Liver (tissue), 9 donors: Measurements from ENCODE around the gene CAVIN1. TPM values are rescaled to one million over a fixed set of nuclear protein-coding genes. Genes with fewer than 3 reads are reported as not detected.
A peak's percentile ranks its signal among the peaks of the same experiment; 100 is the strongest.

Source experiments
- DNase-seq: peaks from one replicate; pipeline ENCODE4 v3.0.0-alpha.2; 2017; ENCODE audit warnings: low spot score
- H3K27ac ChIP-seq, 2 donors: one replicate each; pipeline ENCODE4 v1.7.0; 2013; ENCODE audit warnings: inconsistent platforms in 2 of 2, low read length in 2 of 2, control low read depth in 1 of 2, low read depth in 1 of 2, mild to moderate bottlenecking in 1 of 2
- H3K27me3 ChIP-seq, 4 donors: one replicate each; pipeline versions ENCODE4 v1.6.1 to v1.7.0; 2013; ENCODE audit warnings: low read length in 3 of 4, inconsistent platforms in 1 of 4, mild to moderate bottlenecking in 1 of 4, moderate library complexity in 1 of 4; ENCODE audit not compliant: control insufficient read depth in 4 of 4, insufficient read depth in 4 of 4
- H3K36me3 ChIP-seq, 4 donors: one replicate each; pipeline versions ENCODE4 v1.6.1 to v1.7.0; 2013; ENCODE audit warnings: low read length in 3 of 4, mild to moderate bottlenecking in 3 of 4, low read depth in 1 of 4, moderate library complexity in 1 of 4; ENCODE audit not compliant: control insufficient read depth in 4 of 4, insufficient read depth in 3 of 4
- H3K4me1 ChIP-seq, 4 donors: one replicate each; pipeline versions ENCODE4 v1.6.1 to v1.7.0; 2013; ENCODE audit warnings: low read length in 3 of 4, mild to moderate bottlenecking in 3 of 4, moderate library complexity in 1 of 4; ENCODE audit not compliant: control insufficient read depth in 4 of 4, insufficient read depth in 4 of 4
- H3K4me3 ChIP-seq, 3 donors: one replicate each; pipeline versions ENCODE4 v1.6.1 to v1.7.0; 2013; ENCODE audit warnings: low read length in 3 of 3, control low read depth in 1 of 3, low read depth in 1 of 3, mild to moderate bottlenecking in 1 of 3
- H3K9ac ChIP-seq, 2 donors: one replicate each; pipeline ENCODE4 v1.7.0; 2013; ENCODE audit warnings: low read length in 2 of 2, mild to moderate bottlenecking in 2 of 2, moderate library complexity in 2 of 2, control low read depth in 1 of 2, low read depth in 1 of 2
- H3K9me3 ChIP-seq, 4 donors: one replicate each; pipeline versions ENCODE4 v1.6.1 to v1.7.0; 2013; ENCODE audit warnings: low read length in 3 of 4; ENCODE audit not compliant: control insufficient read depth in 4 of 4
- ATF3 ChIP-seq: IDR thresholded peaks from 2 replicates; pipeline ENCODE4 v1.6.1; 2016; ENCODE audit warnings: antibody characterized with exemption
- CTCF ChIP-seq: fragments of 150-350 bp; IDR thresholded peaks from 2 replicates; pipeline ENCODE4 v1.5.1; 2017; ENCODE audit warnings: improper control_type of control experiment, low read depth, low read length; ENCODE audit not compliant: missing input control
- EGR1 ChIP-seq, 2 donors: IDR thresholded peaks; 2 replicates each; pipeline ENCODE4 v1.6.1; 2016 to 2018; ENCODE audit warnings: antibody characterized with exemption in 2 of 2, low read depth in 2 of 2
- FOXA1 ChIP-seq: IDR thresholded peaks from 2 replicates; pipeline ENCODE4 v1.6.1; 2016; ENCODE audit warnings: antibody characterized with exemption
- FOXA2 ChIP-seq: IDR thresholded peaks from 2 replicates; pipeline ENCODE4 v1.6.1; 2016; ENCODE audit warnings: antibody characterized with exemption
- GABPA ChIP-seq, 2 donors: IDR thresholded peaks in 1 of 2; conservative IDR thresholded peaks in 1 of 2; 2 replicates each; pipeline ENCODE4 v1.6.1; 2016; ENCODE audit warnings: antibody characterized with exemption in 2 of 2, mild to moderate bottlenecking in 1 of 2, moderate library complexity in 1 of 2
- HNF4A ChIP-seq, 2 donors: conservative IDR thresholded peaks; 2 replicates each; pipeline ENCODE4 v1.6.1; 2016; ENCODE audit warnings: antibody characterized with exemption in 2 of 2, mild to moderate bottlenecking in 2 of 2
- HNF4G ChIP-seq: IDR thresholded peaks from 2 replicates; pipeline ENCODE4 v1.6.1; 2016; ENCODE audit warnings: antibody characterized with exemption
- JUND ChIP-seq, 2 donors: IDR thresholded peaks; 2 replicates each; pipeline ENCODE4 v1.6.1; 2016; ENCODE audit warnings: antibody characterized with exemption in 2 of 2
- MAX ChIP-seq: IDR thresholded peaks from 2 replicates; pipeline ENCODE4 v1.6.1; 2016; ENCODE audit warnings: antibody characterized with exemption
- NR2F2 ChIP-seq: IDR thresholded peaks from 2 replicates; pipeline ENCODE4 v1.6.1; 2016; ENCODE audit warnings: antibody characterized with exemption
- RAD21 ChIP-seq, 2 donors: IDR thresholded peaks; 2 replicates each; pipeline ENCODE4 v1.6.1; 2016; ENCODE audit warnings: antibody characterized with exemption in 2 of 2, mild to moderate bottlenecking in 2 of 2
- RXRA ChIP-seq, 2 donors: IDR thresholded peaks; 2 replicates each; pipeline ENCODE4 v1.6.1; 2017 to 2018; ENCODE audit warnings: antibody characterized with exemption in 2 of 2, mild to moderate bottlenecking in 1 of 2
- SP1 ChIP-seq: IDR thresholded peaks from 2 replicates; pipeline ENCODE4 v1.6.1; 2018; ENCODE audit warnings: antibody characterized with exemption, mild to moderate bottlenecking
- TAF1 ChIP-seq: conservative IDR thresholded peaks from 2 replicates; pipeline ENCODE4 v1.6.1; 2016; ENCODE audit warnings: antibody characterized with exemption, mild to moderate bottlenecking
- YY1 ChIP-seq: IDR thresholded peaks from 2 replicates; pipeline ENCODE4 v1.6.1; 2016; ENCODE audit warnings: antibody characterized with exemption, mild to moderate bottlenecking
- ZBTB33 ChIP-seq: IDR thresholded peaks from 2 replicates; pipeline ENCODE4 v1.6.1; 2016; ENCODE audit warnings: antibody characterized with exemption
- WGBS: extraction: QIAGEN DNeasy Blood & Tissue Kit; methylation state at CpG from one replicate; pipeline ENCODE4 v1.1.7; 2013; 5-methylcytosine and 5-hydroxymethylcytosine counted together
- polyA plus RNA-seq, 2 donors: library from polyadenylated mRNA; stranded (reverse) in 1 of 2; unstranded in 1 of 2; fragments of 200-250 nt in 1 of 2; fragments of >200 nt in 1 of 2; fragmentation: Nextera tagmentation in 1 of 2; extraction: Ambion mirVana in 1 of 2; gene quantifications; one replicate each; pipeline versions ENCODE4 v1.2.1 to v1.2.3, GENCODE V29; 2013 to 2015
- total RNA-seq, 2 donors: library from RNA; depleted of rRNA; stranded (reverse); fragments of >200 nt; gene quantifications; one replicate each; pipeline ENCODE4 v1.2.3, GENCODE V29; 2014
- TF ChIP-seq, protein P1 (sequence below): IDR thresholded peaks from 2 replicates; pipeline ENCODE4 v1.6.1; 2016; ENCODE audit warnings: antibody characterized with exemption, mild to moderate bottlenecking
- donor health status: healthy.
- donor health status: healthy.
- donor health status: healthy.
- donor health status: healthy.
- donor health status: healthy.

The CAVIN1 gene
- total and polyA plus RNA-seq, 4 donors = 6.5 to 27.0 (median 14.4) TPM

GRCh38 chr17:42363767-42364585, 59.1 kb downstream of the CAVIN1 start:
- H3K36me3 ChIP-seq = peaks cover 0 to 3% (median 0%) of the 10 kb centered on the region in 4 donors
- DNase-seq = no peak
- H3K9me3 ChIP-seq = no peaks in the 10 kb centered on the region
- H3K9ac ChIP-seq = no peak overlapping the region
- H3K27me3 ChIP-seq = no peaks in the 10 kb centered on the region
- 80% methylated on average over 7 of the region's 7 CpGs for WGBS
- H3K4me1 ChIP-seq = peaks cover 16 to 44% (median 37%) of the 10 kb centered on the region in 4 donors
- no peak overlapping the region for H3K4me3 ChIP-seq
- no peak overlapping the region for H3K27ac ChIP-seq
- peak in 1 of 2 donors; percentile 6 for TF ChIP-seq HNF4A (conservative IDR thresholded peaks at IDR 0.05)
- TF ChIP-seq JUND (IDR thresholded peaks at IDR 0.05) = peak; percentile 33 to 58
- TF ChIP-seq ATF3 = no peak
- TF ChIP-seq FOXA1 = no peak

- TF ChIP-seq TAF1 = no peak
- no peak for TF ChIP-seq HNF4G
- TF ChIP-seq EGR1 (IDR thresholded peaks at IDR 0.05; ENCODE audit: low read depth in 2 of 2) = no peak
- TF ChIP-seq CTCF = no peak
- TF ChIP-seq, protein P1, sequence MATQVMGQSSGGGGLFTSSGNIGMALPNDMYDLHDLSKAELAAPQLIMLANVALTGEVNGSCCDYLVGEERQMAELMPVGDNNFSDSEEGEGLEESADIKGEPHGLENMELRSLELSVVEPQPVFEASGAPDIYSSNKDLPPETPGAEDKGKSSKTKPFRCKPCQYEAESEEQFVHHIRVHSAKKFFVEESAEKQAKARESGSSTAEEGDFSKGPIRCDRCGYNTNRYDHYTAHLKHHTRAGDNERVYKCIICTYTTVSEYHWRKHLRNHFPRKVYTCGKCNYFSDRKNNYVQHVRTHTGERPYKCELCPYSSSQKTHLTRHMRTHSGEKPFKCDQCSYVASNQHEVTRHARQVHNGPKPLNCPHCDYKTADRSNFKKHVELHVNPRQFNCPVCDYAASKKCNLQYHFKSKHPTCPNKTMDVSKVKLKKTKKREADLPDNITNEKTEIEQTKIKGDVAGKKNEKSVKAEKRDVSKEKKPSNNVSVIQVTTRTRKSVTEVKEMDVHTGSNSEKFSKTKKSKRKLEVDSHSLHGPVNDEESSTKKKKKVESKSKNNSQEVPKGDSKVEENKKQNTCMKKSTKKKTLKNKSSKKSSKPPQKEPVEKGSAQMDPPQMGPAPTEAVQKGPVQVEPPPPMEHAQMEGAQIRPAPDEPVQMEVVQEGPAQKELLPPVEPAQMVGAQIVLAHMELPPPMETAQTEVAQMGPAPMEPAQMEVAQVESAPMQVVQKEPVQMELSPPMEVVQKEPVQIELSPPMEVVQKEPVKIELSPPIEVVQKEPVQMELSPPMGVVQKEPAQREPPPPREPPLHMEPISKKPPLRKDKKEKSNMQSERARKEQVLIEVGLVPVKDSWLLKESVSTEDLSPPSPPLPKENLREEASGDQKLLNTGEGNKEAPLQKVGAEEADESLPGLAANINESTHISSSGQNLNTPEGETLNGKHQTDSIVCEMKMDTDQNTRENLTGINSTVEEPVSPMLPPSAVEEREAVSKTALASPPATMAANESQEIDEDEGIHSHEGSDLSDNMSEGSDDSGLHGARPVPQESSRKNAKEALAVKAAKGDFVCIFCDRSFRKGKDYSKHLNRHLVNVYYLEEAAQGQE = no peak
- TF ChIP-seq SP1 = no peak
- TF ChIP-seq YY1 = no peak
- no peak for TF ChIP-seq FOXA2
- TF ChIP-seq GABPA (IDR thresholded peaks at IDR 0.05 in 1 of 2, conservative IDR thresholded peaks at IDR 0.05 in 1 of 2) = no peak
- TF ChIP-seq FOXA1 = no peak
- no peak for TF ChIP-seq NR2F2
- TF ChIP-seq RXRA (IDR thresholded peaks at IDR 0.05) = no peak
- TF ChIP-seq RAD21 (IDR thresholded peaks at IDR 0.05) = no peak
- no peak for TF ChIP-seq ATF3
- no peak for TF ChIP-seq MAX
- TF ChIP-seq HNF4A (conservative IDR thresholded peaks at IDR 0.05) = no peak
- TF ChIP-seq JUND (IDR thresholded peaks at IDR 0.05) = no peak
- TF ChIP-seq ZBTB33 = no peak
- WGBS = 98% methylated on average over 1 of the region's 1 CpG
- H3K9ac ChIP-seq = no peak overlapping the region
- H3K27me3 ChIP-seq = no peaks in the 10 kb centered on the region
- DNase-seq = no peak
- H3K4me1 ChIP-seq = peaks cover 16 to 39% (median 31%) of the 10 kb centered on the region in 4 donors
- no peaks in the 10 kb centered on the region for H3K9me3 ChIP-seq
- H3K4me3 ChIP-seq = no peak overlapping the region
- H3K27ac ChIP-seq = no peak overlapping the region
- peaks cover 0 to 3% (median 0%) of the 10 kb centered on the region in 4 donors for H3K36me3 ChIP-seq
Measured at GRCh38 chr17:42363231-42363630, 59.8 kb downstream of the CAVIN1 start.
